Tibial artery (tissue), 4 donors: ENCODE results near the gene ZBTB7C.

Source experiments
- DNase-seq, 2 donors: peaks; one replicate each; pipeline ENCODE4 v3.0.0-alpha.2; 2019
- H3K27ac ChIP-seq, 2 donors: fragments of 200-600 bp; sonication (generic) in 1 of 2; 1 replicate in 1 of 2; 2 replicates in 1 of 2; pipeline ENCODE4 v1.5.1; 2018 to 2019; ENCODE audit warnings: mild to moderate bottlenecking in 1 of 2
- H3K27me3 ChIP-seq, 2 donors: fragments of 200-600 bp; sonication (generic) in 1 of 2; one replicate each; pipeline versions ENCODE4 v1.5.1 to v1.6.0; 2016 to 2019
- H3K36me3 ChIP-seq, 3 donors: fragments of 200-600 bp; sonication (generic) in 2 of 3; one replicate each; pipeline ENCODE4 v1.5.1; 2016 to 2019; ENCODE audit warnings: mild to moderate bottlenecking in 2 of 3
- H3K4me1 ChIP-seq, 4 donors: fragments of 200-600 bp; sonication (generic) in 2 of 4; 1 replicate in 3 of 4; 2 replicates in 1 of 4; pipeline ENCODE4 v1.5.1; 2016 to 2019
- H3K4me3 ChIP-seq, 2 donors: fragments of 200-600 bp; sonication (generic) in 1 of 2; 1 replicate in 1 of 2; 2 replicates in 1 of 2; pipeline ENCODE4 v1.5.1; 2018 to 2019; ENCODE audit warnings: mild to moderate bottlenecking in 2 of 2
- H3K9me3 ChIP-seq, 3 donors: fragments of 200-600 bp; sonication (generic) in 1 of 3; one replicate each; pipeline ENCODE4 v1.5.1; 2016 to 2019
- intact Hi-C: fragments of 100-400 bp; cut with DNase I; formaldehyde crosslinking; loops from one replicate; pipeline ENCODE4 v1.15.0; 2023; ENCODE audit warnings: low total_unique reads
- TF ChIP-seq, protein P1 (sequence below), 2 experiments: fragments of 200-600 bp in 1 of 2; fragments of 450-650 bp in 1 of 2; IDR thresholded peaks; one replicate each; pipeline ENCODE4 v1.5.1; 2017 to 2019; ENCODE audit warnings: antibody characterized with exemption in 2 of 2, mild to moderate bottlenecking in 1 of 2, moderate library complexity in 1 of 2

Gene ZBTB7C

DNA sequence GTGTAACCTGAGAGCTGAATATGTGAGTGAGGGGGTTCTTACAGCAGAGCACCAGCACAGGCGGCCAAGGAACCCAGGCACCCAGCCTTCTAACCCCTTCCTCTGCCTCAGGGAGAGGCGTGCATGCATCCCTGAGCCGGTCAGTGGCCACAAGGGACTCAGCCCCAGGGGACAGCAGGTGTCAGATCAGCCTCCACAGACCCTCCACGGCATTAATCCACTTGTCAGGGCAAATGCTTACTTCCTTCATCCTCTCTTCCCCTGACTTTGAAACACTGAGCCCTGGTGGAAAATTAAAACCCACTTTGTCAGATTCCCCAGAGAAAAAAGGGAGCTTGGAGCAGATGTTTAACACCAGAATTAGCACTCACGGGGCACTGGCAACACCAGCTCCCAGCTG is 418.2 kb downstream of the ZBTB7C start:
- no peak overlapping the region for H3K27ac ChIP-seq
- no peaks in the 10 kb centered on the region for H3K4me1 ChIP-seq
- intact Hi-C loops = no loop called here
- H3K36me3 ChIP-seq = no peaks in the 10 kb centered on the region
- H3K4me3 ChIP-seq = no peak overlapping the region
- peaks cover 0 to 12% of the 10 kb centered on the region in 2 donors for H3K27me3 ChIP-seq
- H3K9me3 ChIP-seq = no peaks in the 10 kb centered on the region
- no peak for DNase-seq
- TF ChIP-seq, protein P1, sequence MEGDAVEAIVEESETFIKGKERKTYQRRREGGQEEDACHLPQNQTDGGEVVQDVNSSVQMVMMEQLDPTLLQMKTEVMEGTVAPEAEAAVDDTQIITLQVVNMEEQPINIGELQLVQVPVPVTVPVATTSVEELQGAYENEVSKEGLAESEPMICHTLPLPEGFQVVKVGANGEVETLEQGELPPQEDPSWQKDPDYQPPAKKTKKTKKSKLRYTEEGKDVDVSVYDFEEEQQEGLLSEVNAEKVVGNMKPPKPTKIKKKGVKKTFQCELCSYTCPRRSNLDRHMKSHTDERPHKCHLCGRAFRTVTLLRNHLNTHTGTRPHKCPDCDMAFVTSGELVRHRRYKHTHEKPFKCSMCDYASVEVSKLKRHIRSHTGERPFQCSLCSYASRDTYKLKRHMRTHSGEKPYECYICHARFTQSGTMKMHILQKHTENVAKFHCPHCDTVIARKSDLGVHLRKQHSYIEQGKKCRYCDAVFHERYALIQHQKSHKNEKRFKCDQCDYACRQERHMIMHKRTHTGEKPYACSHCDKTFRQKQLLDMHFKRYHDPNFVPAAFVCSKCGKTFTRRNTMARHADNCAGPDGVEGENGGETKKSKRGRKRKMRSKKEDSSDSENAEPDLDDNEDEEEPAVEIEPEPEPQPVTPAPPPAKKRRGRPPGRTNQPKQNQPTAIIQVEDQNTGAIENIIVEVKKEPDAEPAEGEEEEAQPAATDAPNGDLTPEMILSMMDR (IDR thresholded peaks at IDR 0.05) = no peak

DNA sequence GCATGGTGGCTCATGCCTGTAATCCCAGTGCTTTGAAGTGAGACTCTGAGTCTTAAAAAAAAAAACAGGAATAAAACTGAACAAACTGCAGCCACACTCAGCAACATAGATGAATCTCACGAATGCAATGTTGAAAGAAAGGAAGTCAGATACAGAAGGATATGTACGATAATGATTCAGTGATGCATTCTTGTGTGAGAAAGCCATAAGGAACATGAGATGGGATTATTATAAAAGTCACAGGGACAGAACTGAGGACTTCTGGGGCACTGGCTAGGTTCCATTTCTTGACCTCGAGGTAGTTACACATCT is 421.8 kb downstream of the ZBTB7C start:
- H3K27me3 ChIP-seq = peaks cover 0 to 12% of the 10 kb centered on the region in 2 donors
- intact Hi-C loops = no loop called here
- H3K4me3 ChIP-seq = no peak overlapping the region
- no peaks in the 10 kb centered on the region for H3K36me3 ChIP-seq
- TF ChIP-seq, protein P1 (IDR thresholded peaks at IDR 0.05) = no peak
- H3K27ac ChIP-seq = no peak overlapping the region
- no peaks in the 10 kb centered on the region for H3K9me3 ChIP-seq
- H3K4me1 ChIP-seq = no peaks in the 10 kb centered on the region
- no peak for DNase-seq

DNA sequence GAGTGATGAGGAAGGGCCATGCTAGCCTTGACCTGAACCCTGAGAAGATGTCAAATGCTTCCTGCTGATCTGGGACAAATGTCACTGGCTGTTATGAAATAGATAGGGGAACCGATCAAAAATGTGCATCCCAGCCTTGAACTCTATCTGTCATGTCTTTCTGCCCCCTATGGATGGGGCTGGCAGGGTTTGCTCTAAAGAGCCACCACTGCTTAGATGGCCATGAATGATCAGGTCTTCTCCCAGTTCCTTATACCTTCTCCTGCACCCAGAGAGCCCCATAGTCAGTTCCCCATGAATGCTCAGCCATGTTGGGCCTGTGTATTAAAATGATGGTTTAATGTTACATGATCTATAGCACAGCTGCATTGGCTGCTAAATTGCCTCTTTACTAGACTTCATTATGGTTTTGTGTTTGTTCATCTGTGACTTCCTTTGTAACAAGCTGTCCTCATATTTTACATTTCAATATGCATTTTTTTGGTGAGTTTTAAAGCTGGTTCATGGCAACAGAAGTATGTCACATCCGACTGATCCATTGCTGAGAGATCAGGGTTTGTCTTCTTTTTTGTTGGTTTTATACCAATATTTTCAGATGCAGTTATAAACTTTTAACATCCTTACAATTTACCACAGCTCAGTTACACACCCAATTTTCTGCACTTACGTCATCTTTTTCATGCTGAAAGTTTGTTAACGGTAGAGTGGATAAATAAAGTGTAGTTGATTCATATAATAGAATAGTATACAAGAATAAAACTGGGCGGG is 422.4 kb downstream of the ZBTB7C start:
- Histone ChIP-seq H3K4me1 (no peaks in the 10 kb centered on the region), H3K4me3 (no peak overlapping the region), H3K27ac (no peak overlapping the region), H3K27me3 (peaks cover 0 to 9% of the 10 kb centered on the region in 2 donors), H3K9me3 (no peaks in the 10 kb centered on the region), H3K36me3 (no peaks in the 10 kb centered on the region)
- DNase-seq = no peak
- intact Hi-C loops = no loop called here
- TF ChIP-seq, protein P1 (IDR thresholded peaks at IDR 0.05) = no peak

DNA sequence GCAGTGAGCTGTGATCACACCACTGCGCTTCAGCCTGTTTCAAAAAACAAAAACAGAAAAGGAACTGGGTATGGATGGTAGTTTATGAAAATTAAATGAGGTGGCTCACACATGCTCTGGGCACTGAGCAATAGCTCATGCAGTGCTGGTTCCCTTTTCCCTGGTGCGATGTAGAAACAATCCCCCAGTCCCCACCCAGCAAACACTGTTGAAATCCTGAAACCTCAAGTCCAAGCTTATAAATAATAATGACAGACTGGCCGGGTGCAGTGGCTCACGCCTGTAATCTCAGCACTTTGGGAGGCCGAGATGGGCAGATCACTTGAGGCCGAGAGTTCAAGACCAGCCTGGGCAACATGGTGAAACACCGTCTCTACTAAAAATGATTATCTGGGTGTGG is 423.3 kb downstream of the ZBTB7C start:
- Histone ChIP-seq H3K4me3 (no peak overlapping the region), H3K27me3 (peaks cover 0 to under 1% of the 10 kb centered on the region in 2 donors), H3K36me3 (no peaks in the 10 kb centered on the region), H3K27ac (no peak overlapping the region), H3K4me1 (no peaks in the 10 kb centered on the region), H3K9me3 (no peaks in the 10 kb centered on the region)
- intact Hi-C loops = no loop called here
- DNase-seq = no peak
- TF ChIP-seq, protein P1 (IDR thresholded peaks at IDR 0.05) = no peak

DNA sequence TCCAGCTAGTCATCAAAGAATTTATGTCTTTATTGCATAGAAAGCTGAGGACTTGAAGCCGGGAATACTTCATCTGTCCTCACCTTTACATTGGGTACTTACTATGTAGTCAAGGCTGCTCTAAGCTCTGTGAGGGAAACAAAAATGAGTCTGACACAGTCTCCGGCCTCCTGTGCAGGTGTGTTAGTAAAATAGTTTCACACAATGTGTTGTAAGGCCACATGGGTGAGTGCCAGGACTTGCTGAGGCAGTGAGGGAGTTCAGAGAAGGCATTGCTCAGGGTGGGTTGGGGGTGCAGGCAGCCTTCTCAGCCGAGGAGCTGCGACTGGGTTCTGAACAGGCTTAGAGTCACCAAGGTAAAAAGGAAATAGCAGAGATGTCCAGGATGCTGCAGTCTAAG is 424.2 kb downstream of the ZBTB7C start:
- H3K27ac ChIP-seq = no peak overlapping the region
- H3K27me3 ChIP-seq = no peaks in the 10 kb centered on the region
- no peaks in the 10 kb centered on the region for H3K36me3 ChIP-seq
- DNase-seq = no peak
- H3K4me3 ChIP-seq = no peak overlapping the region
- H3K9me3 ChIP-seq = no peaks in the 10 kb centered on the region
- intact Hi-C loops = no loop called here
- H3K4me1 ChIP-seq = no peaks in the 10 kb centered on the region
- TF ChIP-seq, protein P1 (IDR thresholded peaks at IDR 0.05) = no peak

DNA sequence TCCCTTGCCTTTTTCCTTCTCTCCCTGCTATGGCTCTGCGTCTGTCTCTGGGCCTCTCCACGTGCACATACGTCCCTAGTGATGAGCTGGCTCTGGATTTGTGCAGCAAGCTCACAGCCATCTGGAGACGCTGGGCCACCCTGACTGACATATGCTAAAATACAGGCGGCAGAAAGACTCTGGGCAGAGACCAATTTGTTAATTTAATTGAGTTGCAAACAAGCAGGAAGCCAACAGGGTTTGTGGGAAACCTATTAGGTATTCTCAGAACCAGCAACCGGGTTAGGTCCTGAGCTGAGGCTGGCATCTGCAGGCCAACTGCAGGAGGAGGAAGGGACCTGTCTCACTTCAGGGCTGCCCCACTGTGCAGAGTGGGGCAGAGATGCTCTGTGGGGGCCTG is 425.2 kb downstream of the ZBTB7C start:
- Histone ChIP-seq H3K27ac (no peak overlapping the region), H3K27me3 (no peaks in the 10 kb centered on the region), H3K4me3 (no peak overlapping the region), H3K9me3 (no peaks in the 10 kb centered on the region), H3K36me3 (no peaks in the 10 kb centered on the region), H3K4me1 (no peaks in the 10 kb centered on the region)
- DNase-seq = no peak
- TF ChIP-seq, protein P1 (IDR thresholded peaks at IDR 0.05) = no peak
- intact Hi-C loops = no loop called here
